Peyer's patch (tissue), 4 donors: ENCODE measurements around the gene ABCC12. TPM values are rescaled to one million over a fixed set of nuclear protein-coding genes. Genes with fewer than 3 reads are reported as not detected.

Experiments
- DNase-seq, 3 donors: peaks; one replicate each; pipeline ENCODE4 v3.0.0-alpha.2; 2017 to 2019
- H3K27ac ChIP-seq, 4 donors: fragments of 200-600 bp; sonication (generic); one replicate each; pipeline ENCODE4 v1.5.1; 2016 to 2019
- H3K27me3 ChIP-seq, 2 donors: fragments of 200-600 bp; sonication (generic); one replicate each; pipeline ENCODE4 v1.5.1; 2019
- H3K36me3 ChIP-seq, 3 donors: fragments of 200-600 bp; sonication (generic); one replicate each; pipeline ENCODE4 v1.5.1; 2016 to 2019
- H3K4me1 ChIP-seq, 4 donors: fragments of 200-600 bp; sonication (generic); one replicate each; pipeline ENCODE4 v1.5.1; 2016 to 2019
- H3K4me3 ChIP-seq, 4 donors: fragments of 200-600 bp; sonication (generic); 1 replicate in 3 of 4; 2 replicates in 1 of 4; pipeline ENCODE4 v1.5.1; 2016 to 2019; ENCODE audit warnings: mild to moderate bottlenecking in 1 of 4
- H3K9me3 ChIP-seq, 4 donors: fragments of 200-600 bp; sonication (generic); one replicate each; pipeline ENCODE4 v1.5.1; 2016 to 2019; ENCODE audit warnings: mild to moderate bottlenecking in 1 of 4
- POLR2A ChIP-seq, 2 donors: fragments of 450-650 bp; IDR thresholded peaks; one replicate each; pipeline ENCODE4 v1.5.1; 2017; ENCODE audit warnings: antibody characterized with exemption in 2 of 2, mild to moderate bottlenecking in 2 of 2, moderate library complexity in 2 of 2
- total RNA-seq, 4 donors: library from RNA; depleted of rRNA; stranded (reverse); fragments of >200 nt; gene quantifications; one replicate each; pipeline ENCODE4 v1.1.0, GENCODE V29; 2016
- TF ChIP-seq, protein P1 (sequence below), 6 experiments: fragments of 450-650 bp in 4 of 6; fragments of 200-600 bp in 2 of 6; sonication (generic) in 1 of 6; IDR thresholded peaks; one replicate each; pipeline ENCODE4 v1.5.1; 2017 to 2019; ENCODE audit warnings: antibody characterized with exemption in 6 of 6, mild to moderate bottlenecking in 3 of 6, moderate library complexity in 1 of 6

ABCC12 gene
- total RNA-seq, 4 donors from 2014 or later: not detected

DNA sequence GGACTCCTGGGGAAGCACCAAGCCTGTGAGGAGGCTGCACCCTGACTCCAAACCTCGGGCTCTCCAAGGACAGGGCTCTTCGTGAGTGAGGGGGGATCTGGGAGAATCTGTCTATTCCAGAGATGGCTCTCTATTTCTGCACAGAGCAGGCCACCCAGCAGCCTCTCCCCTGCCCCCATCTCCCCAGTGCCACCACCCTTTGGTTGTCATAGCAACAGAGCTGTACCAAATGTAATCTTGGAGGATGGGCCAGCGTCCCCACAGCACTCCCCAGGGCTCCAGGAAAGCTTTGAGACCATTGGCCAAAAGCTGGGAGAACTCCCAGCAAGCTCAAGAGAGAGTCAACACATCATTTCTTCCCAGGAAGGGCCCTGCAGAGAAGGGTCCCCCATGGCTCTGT lies 49.3 kb downstream of the ABCC12 start:
- Histone ChIP-seq H3K4me1 (no peaks in the 10 kb centered on the region), H3K9me3 (no peaks in the 10 kb centered on the region), H3K27ac (no peak overlapping the region), H3K4me3 (no peak overlapping the region), H3K27me3 (no peaks in the 10 kb centered on the region), H3K36me3 (no peaks in the 10 kb centered on the region)
- no peak for TF ChIP-seq POLR2A (IDR thresholded peaks at IDR 0.05)
- TF ChIP-seq, protein P1, sequence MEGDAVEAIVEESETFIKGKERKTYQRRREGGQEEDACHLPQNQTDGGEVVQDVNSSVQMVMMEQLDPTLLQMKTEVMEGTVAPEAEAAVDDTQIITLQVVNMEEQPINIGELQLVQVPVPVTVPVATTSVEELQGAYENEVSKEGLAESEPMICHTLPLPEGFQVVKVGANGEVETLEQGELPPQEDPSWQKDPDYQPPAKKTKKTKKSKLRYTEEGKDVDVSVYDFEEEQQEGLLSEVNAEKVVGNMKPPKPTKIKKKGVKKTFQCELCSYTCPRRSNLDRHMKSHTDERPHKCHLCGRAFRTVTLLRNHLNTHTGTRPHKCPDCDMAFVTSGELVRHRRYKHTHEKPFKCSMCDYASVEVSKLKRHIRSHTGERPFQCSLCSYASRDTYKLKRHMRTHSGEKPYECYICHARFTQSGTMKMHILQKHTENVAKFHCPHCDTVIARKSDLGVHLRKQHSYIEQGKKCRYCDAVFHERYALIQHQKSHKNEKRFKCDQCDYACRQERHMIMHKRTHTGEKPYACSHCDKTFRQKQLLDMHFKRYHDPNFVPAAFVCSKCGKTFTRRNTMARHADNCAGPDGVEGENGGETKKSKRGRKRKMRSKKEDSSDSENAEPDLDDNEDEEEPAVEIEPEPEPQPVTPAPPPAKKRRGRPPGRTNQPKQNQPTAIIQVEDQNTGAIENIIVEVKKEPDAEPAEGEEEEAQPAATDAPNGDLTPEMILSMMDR (IDR thresholded peaks at IDR 0.05): no peak
- DNase-seq: no peak

Other genes with a start within 250 kb of the ABCC12 start
- gene LONP2, start 88.3 kb upstream of the ABCC12 start, total RNA-seq: 100 to 1,000 TPM in 1 of 4 donors, 10 to 100 TPM in 3; 56.7 to 104 (median 70.7) TPM
- under 1 TPM in 2 of 4 donors, not detected in 2; 0.40 to 0.66 TPM for gene ABCC11, start 91.5 kb upstream of the ABCC12 start, total RNA-seq
- 10 to 100 TPM; 27.7 to 35.3 (median 31.4) TPM for gene SIAH1, start 229.4 kb upstream of the ABCC12 start, total RNA-seq